ENCODE measurements around the gene IGFBP4.

Gene IGFBP4

DNA sequence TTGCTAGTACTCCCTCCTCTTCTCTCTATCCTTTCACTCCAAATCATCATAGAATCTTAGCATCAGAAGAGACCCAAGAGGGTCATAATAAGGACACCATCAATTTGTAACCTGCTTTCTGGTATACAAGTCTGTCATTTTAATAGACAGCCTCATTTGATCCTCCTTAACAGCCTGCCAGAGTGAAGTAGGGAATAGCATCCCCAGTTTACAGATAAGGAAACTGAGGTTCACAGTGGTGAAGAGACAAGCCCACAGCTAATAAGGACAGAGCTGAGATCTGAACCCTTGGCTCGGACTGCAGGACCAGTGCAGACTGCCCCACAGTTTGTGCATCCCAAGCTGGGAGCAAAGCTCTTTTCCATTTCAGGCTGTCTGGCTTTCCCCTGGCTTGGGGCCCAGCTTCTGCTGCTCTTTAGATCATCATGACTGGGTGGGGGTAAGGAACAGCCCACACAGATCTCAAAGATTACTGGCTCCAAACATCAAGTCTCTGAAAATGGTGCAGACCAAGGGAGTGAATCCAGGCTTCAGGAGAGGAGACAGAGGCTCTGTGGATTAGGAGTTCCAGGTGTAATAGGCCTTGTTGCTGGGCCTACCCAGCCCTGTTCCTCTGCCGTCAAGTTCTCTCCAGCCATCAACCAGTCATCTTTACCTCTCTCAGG, 10.3 kb upstream of the IGFBP4 start:
- no peak for DNase-seq

DNA sequence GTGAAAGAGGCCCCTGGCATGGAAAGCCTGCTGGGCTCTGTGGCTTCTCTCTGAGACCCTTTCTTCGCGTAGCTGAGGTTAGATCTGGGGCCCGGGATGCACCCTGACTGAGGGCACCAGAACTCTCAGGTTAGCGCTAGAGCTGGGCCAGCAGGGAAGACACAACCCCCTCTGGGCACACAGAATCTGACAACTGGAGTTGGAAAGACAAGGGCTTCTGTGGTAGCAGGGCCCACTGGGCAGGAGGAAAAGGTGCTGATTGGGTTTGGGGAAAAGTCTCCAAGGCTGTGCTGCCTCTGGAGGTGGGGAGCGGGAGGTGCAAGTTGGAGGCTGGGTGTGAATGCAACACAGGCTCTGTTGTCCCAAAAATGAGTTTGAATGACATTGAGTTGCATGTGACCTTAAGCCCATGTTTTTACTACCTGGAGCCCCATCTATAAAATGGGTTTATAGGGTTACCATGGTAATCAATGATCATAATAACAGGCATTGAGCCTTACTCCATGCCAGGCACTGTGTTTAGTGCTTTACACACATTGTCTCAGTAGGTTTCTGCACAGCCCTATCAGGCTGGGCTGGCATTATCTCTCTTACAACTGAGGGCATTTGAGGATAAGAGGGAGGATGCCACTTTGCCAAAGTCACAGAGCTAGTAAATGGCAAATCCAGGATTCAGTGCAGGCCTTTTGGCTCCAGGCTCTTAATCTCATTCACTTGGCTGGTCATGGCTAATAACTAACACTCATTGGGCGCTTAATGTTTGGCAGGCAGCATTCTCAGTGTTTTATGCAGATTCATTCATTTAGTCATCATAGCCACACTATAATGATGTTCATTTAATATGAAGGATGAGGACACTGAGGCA, 9.5 kb upstream of the IGFBP4 start:
- DNase-seq = no peak

DNA sequence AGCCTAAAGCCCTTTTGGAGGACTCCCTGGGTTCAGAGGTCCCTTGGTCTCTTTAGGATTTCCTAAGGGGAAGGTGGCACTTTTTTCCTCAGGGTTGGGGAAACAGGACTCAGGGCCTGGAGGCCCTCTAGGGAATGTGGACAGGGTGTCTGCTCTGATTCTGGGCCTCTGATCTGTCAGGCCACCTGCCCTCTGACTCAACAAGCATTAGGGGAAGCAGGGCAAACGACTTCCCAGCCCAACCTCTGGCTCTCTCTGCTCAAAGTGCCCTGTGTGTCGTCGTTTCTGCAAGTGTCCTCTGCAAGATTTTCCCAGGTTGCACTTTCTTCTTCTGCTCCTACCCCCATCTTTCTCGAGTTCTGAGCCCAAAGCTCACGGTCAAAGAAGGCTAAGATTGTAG, 6.6 kb upstream of the IGFBP4 start:
- no peak for DNase-seq

DNA sequence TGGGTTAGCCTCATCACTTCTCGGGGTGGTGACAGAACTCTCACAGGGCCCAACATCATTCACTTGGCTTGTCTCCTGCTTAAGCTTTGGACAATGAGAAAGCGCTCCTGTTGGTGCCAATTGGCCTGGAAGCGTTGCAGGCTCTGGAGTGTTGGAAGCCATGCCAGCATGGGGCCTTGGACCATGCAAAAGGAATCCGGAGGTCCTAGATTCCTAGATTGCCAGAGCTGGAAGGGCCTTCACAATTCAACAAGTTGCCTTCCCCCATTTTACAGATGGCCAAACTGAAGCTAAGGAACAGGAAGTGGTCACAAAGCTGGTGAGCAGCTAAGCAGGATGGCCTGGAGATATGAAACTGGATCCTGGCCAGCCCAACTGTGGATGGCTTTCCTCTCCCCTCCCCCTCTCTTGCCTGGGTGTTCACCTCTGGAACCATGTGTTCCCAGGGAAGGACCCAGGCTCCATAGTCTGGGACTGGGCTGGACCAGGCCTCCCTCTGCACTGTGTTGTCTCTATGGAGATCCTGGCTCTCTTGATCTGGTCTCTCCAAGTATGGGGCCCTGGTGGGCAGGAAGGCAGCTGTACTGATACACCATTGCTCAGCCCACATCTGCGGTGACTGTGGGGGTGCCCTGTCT, 6.0 kb upstream of the IGFBP4 start:
- no peak for DNase-seq

DNA sequence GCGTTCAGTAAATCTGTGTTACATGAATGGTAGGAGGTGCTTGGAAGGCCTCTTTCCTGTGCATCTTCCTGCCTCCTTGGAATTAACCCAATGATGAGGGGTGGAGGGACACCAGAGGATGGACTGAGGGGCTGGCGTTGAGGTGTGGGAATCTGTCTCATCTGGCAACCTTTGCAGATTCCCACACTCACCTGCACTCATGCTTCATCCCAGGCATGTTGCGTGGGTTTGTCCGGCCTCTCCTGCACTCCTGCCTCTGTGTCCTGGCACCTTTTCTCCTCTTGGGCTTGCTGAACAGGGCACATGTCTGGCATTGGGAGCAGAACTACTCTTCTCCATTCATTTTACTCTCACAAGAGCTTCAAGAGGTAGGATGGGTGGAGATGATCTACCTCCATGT, 3.1 kb upstream of the IGFBP4 start:
- DNase-seq = no peak

DNA sequence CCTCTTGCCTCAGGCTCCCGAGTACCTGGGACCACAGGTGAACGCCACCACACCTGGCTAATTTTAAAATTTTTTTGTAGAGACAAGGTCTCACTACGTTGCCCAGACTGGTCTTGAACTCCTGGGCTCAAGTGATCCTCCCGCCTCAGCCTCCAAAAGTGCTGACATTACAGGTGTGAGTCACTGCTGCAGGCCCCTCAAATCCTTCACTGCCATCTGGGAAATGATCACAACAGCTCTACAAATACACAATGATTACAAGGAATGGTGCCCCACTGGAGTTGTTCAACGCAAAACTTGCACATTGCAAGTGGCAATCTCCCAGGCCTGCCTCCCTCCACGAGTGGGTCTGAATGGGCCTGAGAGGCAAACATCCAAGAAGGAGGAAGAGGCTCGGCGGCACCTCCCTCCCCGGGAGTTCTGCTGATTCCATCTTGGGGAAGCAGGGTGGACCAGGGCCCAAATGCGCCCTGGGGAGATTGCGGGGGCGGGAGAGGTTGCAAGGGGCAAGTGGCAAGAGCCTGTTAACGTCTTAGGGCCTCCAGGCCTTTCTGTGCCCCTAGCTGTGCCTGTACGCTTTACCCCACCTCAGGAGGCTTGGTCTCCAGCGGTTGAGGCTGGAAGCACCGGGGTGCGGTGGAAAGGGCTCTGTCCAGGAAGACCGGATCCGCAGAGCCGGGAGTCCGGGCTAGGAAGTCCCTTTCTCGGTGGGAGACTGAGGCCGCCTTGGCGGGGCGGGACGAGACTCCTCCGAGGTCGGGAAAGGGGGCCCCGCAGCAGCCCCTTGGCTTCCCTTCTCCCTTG, 656 bp upstream of the IGFBP4 start:
- no peak for DNase-seq

DNA sequence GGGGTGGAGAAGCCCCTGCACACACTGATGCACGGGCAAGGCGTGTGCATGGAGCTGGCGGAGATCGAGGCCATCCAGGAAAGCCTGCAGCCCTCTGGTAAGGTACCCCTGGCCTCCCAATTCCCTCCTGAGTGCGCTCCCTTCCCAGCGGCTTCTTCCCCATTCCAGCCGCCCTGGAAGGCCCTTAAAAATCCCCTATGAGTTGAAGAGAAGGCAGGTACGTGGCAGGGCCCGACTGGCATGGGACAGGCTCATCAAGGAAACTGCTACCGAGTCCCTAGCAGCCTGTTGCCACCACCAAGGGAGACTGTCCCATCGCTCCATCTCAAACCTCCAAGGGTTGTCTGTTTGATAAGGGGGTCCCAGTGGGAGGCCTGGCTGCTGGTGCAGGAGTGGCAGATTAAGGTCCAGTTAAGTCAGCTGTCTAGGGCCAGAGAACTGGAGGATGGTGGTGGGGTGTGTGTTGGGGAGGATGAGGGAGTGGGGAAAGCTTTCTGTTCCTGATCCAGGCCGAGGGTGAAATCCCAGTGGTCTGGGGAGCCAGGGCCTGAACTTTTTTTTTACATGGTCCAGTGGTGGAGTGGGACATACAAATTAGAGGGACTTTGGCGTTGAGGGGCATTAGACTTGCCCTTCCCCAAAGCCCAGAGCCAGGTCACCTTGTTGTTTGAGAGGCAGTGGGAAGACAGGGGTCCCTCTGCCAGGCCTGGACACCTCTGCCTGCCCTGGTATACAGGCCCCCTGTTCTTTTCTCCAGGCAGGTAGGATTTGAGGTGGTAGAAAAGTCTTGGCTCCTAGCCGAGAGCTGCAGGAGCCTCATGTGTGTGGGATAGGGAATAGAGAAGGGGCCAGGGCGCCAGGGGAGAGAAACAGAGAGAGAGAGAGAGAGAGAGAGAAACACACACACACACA, 994 bp downstream of the IGFBP4 start:
- no peak for DNase-seq

DNA sequence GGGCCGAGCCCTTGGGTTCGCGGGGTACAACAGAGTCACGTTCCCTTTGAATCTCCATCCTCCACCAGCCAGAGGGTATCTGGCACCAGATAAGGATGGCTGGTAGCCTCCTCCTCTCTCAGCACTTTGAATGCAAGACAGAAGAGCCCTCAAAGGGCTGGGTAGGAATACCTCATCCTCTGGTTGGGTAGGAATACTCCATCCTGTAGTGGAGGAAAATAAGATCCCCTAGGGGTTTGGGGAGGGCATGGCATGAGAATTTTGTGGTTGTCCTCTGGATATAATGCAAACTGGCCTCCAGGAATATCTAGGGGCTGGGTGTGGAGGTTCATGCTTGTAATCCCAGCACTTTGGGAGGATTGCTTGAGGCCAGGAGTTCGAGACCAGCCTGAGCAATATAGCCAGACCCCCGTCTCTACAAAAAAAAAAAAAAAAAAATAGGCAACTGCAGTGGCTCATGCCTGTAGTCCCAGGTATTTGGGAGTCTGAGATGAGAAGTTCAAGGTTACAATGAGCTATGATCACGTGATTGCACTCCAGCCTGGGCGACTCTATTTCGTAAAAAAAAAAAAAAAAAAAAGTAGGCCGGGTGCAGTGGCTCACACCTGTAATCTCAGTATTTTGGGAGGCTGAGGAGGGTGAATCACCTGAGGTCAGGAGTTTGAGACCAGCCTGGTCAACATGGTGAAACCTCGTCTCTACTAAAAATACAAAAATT, 2.7 kb downstream of the IGFBP4 start:
- no peak for DNase-seq

DNA sequence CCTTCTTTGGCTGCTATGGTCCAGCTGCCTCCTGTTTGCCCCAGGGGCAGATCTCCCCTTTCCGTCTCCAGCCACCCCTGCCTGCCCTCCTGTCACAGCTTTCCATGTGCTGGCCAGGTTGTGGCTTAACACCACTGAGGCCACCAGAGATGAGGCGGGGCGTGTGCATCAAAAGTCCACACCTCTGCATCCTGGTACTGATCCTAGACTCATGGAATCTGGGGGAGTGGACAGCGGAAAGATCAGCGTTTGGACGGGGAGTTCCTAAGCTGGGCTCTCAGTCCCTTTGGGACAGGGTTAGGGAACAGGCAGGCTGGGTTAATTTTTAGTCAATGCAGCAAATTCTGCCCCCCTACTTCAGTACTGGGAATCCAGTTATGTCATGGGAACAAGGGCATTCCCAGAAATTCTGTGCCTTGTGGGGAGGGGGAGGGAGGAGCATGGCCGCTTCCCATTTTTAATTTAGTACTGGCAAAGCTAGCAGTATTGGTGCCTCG, 3.9 kb downstream of the IGFBP4 start:
- DNase-seq = no peak

DNA sequence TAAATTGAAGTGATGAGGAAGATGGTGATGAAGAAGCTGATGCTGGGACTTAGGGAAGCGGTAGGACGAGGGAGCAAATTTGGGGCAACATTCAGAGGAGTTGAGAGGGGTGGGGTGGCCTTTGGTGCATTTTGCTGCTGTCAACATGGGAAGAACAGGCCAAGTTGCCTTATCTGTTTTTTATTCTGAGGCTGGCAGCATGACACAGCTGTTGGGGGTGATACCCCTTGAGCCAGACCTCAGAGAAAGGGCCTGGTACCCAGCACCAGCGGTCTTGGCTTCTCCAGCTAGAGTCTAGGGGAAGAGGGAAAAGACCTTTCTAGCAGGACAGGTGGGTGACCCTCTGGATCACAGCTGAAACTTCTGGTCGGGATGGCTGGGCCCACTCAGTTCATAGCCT, 4.6 kb downstream of the IGFBP4 start:
- DNase-seq = no peak

DNA sequence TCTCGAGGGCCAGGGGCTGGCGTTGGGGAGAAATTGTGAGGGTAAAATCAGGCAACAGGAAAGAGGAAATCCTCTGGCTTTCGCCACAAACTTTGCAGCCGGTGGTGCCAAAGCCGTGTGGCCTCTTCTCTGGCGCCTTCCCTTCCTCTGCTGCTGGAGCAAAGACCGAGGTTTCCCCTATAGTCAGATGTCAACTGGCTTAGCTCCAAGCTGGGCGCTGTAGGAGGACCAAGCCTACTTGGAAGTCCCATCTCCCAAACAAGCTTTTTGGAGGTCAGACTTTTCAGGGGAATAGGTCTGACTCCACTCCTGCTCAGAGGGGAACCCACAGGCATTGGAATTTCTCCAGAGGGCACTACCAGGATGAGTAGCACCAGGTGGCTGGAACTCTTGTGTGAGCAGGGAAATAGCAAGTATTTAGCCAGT, 5.0 kb downstream of the IGFBP4 start:
- DNase-seq = no peak

DNA sequence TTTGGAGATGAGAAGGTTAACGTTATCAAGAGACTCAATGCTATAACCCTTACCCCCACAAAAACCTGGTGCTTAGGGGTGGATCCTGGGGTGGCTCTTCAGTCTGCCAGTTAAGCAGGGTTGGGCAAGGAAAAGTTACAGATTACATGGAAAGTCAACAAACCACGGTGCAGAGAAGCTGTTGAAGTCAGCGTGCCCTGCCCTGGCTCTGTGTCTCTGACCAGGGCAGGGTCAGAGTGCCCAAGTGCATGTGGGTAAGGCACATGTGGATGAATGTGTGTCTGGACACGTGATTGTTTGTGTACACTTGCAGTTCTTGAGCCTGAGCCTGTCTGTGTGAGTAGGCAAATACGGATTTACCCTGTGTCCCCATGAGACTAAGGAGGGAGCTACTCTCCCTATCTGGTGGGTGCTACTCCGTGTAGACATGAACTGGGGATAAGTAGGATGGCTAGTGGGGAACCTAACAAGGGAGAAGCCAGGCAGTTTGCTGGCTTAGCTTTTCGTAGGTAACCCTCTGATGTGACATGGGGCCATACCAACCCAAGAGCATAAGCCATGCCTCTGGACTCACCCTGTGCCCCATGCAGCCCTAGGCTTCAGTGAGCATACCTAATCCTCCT, 5.5 kb downstream of the IGFBP4 start:
- no peak for DNase-seq

DNA sequence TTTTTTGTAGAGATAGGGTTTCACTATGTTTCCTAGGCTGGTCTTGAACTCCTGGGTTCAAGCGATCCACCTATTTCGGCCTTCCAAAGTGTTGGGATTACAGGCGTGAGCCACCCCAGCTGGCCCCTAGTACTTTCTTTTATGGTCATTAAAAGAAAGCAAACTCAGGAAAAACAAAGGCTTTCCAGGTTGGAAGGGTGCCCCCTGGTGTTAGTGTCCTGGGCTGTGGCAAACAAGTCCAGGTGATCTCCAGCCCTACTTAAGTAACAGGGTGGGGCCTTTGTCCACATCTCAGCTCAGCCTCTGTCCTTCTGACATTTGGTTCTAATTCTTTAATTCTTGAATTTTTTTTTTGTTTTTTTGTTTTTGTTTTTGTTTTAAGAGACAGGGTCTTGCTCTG, 6.9 kb downstream of the IGFBP4 start:
- DNase-seq = no peak

DNA sequence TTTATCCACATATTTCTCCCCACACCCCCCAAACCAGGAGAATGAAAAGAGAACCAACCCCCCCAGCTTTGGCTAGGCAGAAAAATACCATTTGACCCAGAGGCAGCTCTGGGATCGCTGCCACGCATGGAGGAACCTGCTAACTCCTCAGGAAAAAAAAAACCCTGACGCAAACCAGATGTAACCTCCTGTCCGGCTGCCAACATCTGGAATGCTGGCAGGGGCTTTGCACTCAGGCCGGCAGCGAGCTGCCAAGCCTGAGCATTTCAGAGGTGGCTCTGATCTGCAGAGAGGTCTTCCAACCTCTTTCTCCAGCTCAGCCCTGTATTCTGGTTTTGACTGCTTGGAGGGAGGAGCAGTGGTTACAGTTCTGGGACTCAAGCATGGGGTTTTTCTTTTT, 8.2 kb downstream of the IGFBP4 start:
- DNase-seq = no peak

DNA sequence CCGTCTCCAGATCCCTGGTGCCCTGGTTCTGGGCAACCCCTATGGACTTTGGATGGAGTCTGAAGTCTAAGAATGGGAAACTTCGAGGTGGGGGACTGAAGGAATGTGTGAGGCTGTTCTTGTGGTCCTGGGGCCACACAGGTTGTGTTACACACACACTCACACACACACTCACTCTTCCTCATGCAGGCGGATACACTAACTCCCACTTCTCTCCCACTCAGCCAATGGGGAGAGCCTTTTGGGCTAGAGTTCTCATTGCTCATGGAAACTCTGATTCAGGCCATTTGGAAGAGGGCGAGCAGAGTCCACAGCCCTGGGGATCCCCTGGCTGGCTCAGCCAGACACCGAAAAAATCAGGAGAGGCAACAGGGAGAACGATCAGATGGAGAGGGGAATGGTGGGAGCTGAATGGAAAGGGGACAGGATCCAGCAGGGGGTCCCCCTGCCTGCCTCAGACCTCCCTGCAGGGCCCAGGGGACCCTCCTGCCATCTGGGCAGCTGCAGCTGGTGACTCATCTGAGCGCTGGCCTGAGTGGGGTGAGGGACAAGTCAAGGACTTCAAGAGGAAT, 9.1 kb downstream of the IGFBP4 start:
- no peak for DNase-seq

DNA sequence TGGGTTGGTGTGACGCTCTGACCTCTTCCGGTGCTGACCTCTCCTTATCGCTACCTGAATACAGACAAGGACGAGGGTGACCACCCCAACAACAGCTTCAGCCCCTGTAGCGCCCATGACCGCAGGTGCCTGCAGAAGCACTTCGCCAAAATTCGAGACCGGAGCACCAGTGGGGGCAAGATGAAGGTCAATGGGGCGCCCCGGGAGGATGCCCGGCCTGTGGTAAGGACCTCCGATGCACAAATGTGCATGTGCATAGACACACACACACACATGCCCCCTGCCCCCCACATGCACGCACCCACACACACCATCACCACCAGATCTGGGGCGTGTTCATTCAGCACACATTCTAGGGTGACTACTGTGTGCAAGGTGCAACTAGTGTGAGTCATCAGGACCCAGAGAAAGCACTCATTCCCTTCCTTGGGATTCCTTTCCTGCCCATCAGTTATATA, 9.7 kb downstream of the IGFBP4 start:
- no peak for DNase-seq

DNA sequence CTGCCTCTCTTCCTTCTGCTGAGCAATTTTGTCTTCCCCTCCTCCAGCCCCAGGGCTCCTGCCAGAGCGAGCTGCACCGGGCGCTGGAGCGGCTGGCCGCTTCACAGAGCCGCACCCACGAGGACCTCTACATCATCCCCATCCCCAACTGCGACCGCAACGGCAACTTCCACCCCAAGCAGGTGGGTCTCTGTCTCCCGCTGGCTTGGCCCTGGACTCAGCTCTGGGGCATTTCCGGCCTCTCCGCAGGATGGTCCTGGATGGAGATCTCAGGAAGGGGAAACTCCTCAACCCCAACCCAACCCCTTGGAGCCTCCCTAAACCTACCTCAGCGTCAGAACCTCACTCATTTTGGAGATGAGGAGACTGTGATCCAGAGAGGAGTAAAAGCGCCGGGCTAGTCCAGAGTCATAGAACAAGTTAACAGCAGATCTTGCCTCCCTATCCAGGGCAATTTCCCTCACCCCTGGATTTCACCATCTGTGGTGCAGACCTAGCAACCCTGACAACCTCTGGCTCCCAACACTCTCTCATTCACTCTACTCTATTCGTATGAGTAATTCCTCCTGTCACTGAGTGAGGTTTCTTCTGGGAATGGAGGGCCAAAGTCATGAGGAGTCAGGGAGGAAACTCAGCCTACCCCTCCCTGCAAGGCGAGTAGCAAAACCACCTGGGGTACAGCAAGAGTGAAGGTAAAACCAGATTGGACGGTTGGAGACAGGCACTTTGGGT, 10.8 kb downstream of the IGFBP4 start:
- DNase-seq = no peak

DNA sequence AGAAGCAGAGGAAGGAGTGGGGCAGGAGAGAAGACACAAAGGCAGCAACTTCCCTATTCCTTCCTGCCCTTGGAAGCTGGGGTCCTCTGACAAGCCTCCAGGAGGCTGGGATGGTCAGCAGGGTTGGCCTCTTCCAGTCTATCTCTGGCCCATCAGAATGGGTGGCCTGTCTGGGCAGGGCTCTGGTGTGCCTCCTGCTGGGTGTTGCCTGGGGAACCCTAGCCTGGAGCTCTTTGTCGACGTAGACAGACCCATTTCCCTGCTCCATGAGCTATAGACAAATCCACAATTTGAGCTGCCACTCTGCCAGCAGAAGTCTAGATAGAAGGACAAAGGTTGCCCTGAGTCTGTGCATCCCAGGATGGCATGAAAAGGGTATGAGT, 11.4 kb downstream of the IGFBP4 start:
- DNase-seq = no peak

DNA sequence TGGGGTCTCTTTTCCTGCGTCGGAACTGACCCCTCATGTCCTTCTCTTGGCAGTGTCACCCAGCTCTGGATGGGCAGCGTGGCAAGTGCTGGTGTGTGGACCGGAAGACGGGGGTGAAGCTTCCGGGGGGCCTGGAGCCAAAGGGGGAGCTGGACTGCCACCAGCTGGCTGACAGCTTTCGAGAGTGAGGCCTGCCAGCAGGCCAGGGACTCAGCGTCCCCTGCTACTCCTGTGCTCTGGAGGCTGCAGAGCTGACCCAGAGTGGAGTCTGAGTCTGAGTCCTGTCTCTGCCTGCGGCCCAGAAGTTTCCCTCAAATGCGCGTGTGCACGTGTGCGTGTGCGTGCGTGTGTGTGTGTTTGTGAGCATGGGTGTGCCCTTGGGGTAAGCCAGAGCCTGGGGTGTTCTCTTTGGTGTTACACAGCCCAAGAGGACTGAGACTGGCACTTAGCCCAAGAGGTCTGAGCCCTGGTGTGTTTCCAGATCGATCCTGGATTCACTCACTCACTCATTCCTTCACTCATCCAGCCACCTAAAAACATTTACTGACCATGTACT, 13.2 kb downstream of the IGFBP4 start:
- DNase-seq = no peak

Measured in NCI-H748 treated with DMSO at 0.1 percent for 48 hours (cell line).